ENCODE results near the gene ASIP. TPM values are rescaled to one million over a fixed set of nuclear protein-coding genes. Genes with fewer than 3 reads are reported as not detected.
"Not testable (repeated sequence)": the region's sequence is repeated elsewhere in the genome, so short reads cannot be mapped to it uniquely, and the experiment has no call there.

Gene ASIP
- total RNA-seq, 1 donor from 2014 or later: not detected

DNA sequence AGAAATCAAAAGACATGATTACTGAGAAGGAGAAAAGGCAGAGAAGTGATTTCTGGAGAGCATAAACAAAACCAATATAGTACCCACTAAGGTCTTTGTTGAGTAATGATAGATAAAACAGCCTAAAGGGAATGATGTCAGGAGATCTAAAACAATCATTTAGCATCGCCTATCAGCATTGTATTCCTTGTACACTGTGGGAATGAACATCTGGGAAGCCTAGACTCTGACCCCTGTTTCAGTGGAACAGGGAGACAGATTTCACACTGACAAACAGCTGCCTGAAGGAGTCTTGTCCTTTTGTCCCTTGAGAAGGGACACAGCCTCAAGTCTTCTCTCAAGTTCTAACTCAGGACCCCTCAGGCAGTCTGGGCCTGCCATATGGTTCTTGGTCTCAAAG lies 1.7 kb downstream of the ASIP start:
- intact Hi-C loops (cut with micrococcal nuclease): no loop called here

- intact Hi-C loops (cut with micrococcal nuclease): no loop called here
These were observed 2.2 kb downstream of the ASIP start for GRCh38 chr20:34243377-34243776.

DNA sequence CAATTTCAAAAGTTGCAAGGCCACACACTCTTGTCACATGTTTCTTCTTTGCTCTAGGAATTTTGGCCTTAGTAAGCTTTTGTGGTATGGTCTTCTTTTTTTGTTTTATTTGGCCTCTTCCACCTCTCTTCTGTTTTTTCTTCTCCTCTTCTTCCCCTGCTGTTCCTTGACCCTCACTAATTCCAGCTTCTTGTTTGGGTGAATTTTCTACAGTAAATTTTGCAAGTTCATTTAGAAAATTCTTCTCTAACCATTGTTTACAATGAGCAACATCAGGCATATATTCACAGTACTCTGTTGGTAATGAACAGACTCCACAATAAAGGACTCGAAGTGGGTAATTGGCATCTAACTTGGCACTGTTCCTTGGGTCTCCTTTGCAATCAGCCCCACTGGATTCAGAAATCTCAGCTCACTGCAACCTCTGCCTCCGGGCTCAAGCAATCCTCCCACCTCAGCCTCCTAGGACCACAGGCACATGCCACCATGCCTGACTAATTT lies 5.0 kb downstream of the ASIP start:
- intact Hi-C loops (cut with micrococcal nuclease): no loop called here

GRCh38 chr20:34249291-34249690 lies 8.1 kb downstream of the ASIP start:
- intact Hi-C loops (cut with micrococcal nuclease): no loop called here

- intact Hi-C loops (cut with micrococcal nuclease): no loop called here
These were observed 8.8 kb downstream of the ASIP start for GRCh38 chr20:34250005-34250404.

DNA sequence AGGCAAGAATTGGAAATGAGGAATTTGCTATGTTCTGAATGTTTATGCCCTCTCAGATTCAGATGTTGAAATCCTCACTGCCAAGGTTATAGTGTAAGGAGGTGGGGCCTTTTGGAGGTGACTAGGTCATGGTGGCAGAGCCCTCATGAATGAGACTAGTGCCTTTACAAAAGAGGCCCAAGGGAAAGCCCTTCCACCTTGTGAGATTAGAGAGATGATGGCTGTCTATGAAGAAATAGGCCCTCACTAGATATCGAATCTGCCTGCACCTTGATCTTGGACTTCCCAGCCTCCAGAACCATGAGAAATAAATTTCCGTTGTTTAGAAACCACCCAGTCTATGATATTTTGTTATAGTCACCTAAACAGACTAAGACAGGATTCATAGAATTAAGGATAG lies 10.4 kb downstream of the ASIP start:
- intact Hi-C loops (cut with micrococcal nuclease): no loop called here

DNA sequence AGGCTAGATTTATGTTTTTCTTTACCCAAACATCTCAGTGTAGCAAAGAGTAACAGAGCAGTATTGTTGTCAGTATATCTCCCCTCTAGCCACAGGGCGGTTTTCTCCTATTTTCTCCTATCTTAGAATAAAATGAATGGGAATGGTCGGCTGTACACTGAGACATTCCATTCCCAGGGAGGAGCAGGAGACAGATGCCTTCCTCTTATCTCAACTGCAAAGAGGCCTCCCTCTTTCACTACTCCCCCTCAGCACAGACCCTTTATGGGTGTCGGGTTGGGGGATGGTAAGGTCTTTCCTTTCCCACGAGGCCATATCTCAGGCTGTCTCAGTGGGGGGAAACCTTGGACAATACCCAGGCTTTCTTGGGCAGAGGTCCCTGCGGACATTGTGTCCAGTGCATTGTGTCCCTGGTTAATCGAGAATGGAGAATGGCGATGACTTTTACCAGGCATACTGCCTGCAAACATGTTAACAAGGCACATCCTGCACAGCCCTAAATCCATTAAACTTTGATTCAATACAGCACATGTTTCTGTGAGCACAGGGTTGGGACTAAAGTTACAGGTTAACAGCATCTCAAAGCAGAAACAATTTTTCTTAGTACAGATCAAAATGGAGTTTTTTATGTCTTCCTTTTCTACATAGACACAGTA lies 11.3 kb downstream of the ASIP start:
- intact Hi-C loops (cut with micrococcal nuclease): not testable (repeated sequence)

DNA sequence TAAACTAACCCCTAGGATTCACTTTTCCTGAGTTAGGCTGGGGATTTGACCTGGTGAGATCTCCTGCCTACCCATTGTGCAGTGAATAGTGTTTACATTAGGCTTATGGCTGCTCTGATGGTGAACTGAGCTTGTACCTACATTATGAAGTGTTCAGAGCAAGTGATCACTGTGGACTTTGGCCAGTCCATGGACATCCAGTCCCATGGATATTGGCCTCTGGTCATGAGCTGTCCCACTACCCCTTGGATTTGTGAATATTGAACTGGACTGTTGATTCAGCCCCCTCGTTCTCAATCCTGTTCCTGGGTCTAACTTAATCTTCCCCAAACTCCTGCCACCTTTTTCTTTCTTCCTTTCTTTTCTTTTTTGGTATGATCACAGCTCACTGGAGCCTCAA lies 13.8 kb downstream of the ASIP start:
- intact Hi-C loops (cut with micrococcal nuclease): no loop called here

GRCh38 chr20:34256629-34257124 lies 15.5 kb downstream of the ASIP start:
- intact Hi-C loops (cut with micrococcal nuclease): no loop called here

DNA sequence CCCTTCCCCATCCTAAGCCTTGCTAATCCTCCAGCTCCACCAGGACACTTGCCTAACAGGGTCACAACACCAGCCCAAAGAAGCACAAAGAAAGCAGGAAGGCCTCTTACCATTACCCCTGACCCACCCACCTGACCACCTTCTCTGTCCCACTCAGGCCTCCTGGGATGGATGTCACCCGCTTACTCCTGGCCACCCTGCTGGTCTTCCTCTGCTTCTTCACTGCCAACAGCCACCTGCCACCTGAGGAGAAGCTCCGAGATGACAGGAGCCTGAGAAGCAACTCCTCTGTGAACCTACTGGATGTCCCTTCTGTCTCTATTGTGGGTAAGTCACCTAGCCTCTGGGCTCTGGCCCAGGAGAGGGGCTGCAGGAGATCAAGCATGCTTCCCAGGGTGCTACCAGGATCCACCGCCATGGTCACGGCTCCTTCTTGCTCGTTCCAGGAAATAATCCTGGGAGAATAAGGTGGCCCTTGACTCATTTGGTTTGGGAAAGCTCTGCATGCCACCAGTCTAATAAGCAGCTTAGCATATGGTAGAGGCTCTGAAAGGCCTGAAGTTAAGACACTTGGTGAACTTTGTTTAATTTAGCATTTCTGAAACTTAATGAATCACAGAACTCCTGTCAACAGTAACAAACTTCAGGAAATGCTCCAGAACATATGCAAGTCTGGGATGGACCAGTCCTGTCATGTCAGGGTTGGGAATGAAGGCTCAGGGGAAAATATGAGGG lies 19.2 kb downstream of the ASIP start:
- intact Hi-C loops (cut with micrococcal nuclease): no loop called here

DNA sequence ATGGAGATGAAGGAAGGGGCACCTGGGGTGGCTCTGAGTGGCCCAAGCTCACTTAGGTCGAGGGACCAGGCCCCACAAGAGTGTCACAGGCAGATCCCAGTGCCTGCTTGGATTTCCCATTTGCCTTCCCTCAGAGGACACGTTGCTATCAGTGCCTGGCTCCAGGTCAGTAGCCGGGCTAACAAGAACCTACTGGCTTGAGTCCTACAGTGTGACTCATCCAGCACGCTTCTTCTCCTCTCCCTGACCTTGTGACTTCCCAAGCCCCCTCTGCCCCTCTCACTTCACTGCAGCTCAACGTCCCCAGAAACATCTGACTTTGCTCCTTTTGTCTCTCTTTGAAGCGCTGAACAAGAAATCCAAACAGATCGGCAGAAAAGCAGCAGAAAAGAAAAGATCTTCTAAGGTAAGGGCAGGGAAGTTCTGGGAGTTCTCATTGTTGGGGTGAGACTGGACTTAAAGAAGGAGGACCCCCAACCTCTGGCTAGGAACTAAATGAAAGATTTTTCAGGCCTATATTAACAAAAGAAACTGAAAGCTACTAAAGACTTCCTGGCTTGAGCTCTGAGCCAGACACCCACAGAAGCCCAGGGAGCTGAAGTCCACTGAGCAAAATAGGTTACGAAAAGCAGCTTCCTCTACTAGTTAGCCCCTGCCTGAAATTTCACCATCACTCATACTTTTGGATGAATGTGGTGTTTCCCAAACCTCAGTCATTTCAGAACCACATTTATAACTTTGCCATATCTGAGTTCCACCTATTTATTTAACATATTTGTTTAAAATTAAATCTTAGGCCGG lies 21.5 kb downstream of the ASIP start:
- intact Hi-C loops (cut with micrococcal nuclease): no loop called here

GRCh38 chr20:34263468-34263867 lies 22.2 kb downstream of the ASIP start:
- intact Hi-C loops (cut with micrococcal nuclease): not testable (repeated sequence)

DNA sequence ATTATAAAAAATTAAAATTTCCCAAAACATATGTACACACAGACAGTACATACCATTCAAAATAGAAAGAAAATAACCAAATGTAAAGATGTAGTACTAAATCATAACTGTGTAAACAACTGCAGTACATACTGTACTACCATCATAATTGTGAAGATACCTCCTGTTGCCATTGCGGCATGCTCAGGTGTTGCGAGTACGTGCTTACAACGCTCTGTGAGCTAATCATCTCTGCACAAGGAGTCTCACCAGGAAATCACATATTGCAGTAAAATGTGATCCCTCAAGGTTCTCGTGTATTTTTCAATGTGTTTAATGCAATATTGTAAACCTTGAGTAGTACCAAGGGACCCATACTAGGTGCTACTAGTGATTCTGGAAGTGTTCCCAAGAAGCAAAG lies 22.9 kb downstream of the ASIP start:
- intact Hi-C loops (cut with micrococcal nuclease): no loop called here

- intact Hi-C loops (cut with micrococcal nuclease): no loop called here
These were observed 26.9 kb downstream of the ASIP start for GRCh38 chr20:34268145-34268544.

DNA sequence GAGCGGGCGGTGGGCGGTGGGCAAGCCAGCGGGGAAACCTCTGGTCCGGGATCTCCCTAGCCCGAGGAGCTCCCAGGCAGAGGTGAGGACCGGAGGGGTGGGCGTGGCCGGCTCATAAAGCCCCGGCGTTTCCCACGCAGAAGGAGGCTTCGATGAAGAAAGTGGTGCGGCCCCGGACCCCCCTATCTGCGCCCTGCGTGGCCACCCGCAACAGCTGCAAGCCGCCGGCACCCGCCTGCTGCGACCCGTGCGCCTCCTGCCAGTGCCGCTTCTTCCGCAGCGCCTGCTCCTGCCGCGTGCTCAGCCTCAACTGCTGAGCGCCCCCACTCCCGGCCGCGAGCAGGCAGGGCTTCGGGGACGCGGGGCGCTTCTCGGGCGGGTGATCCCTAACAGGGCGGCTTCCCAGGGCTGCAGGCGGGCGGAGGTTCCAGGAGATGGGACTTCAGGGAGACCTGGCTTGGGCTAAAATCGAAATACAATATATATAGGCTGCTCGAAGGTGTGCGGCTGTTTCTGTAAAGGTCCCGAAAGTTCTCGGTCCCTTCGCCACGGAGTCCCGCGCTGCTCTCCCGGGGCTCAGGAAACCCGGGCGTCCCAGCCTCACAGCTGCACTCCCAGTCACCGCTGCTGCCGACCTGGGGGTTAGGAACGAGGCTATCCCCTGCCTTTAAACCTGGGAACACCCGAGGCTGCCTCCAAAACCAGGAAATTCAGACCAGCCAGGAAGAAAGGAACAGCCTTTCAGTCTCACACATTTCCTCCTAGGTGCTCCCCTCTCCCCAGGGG lies 27.8 kb downstream of the ASIP start:
- intact Hi-C loops (cut with micrococcal nuclease): no loop called here

DNA sequence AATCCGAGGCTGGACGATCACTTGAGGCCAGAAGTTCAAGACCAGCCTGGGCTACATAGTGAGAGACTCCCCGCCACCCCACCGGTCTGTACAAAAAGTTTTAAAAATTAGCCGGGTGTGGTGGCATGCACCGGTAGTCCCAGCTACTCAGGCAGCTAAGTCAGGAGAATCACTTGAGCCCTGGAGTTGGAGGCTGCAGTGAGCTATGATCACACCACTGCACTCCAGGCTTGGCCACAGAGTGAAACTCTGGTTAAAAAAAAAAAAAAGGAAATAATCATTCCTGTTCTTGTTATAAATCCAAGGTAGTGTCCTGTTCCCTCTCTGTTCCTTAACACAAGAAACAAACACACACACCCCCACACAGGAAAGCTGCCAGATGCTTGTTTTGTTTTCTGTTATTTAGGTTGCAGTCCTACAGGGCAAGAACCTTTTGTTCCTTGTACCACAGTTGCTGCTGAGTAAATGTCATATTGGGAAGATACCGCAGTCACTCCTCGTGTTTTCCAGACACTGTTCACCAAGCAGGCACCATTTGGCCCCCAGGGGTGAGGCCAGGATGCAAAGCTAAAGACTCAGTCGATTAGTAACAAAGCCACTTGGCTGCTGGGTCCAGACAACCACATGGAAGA lies 28.9 kb downstream of the ASIP start:
- intact Hi-C loops (cut with micrococcal nuclease): no loop called here

GRCh38 chr20:34271956-34272355 lies 30.7 kb downstream of the ASIP start:
- intact Hi-C loops (cut with micrococcal nuclease): no loop called here

DNA sequence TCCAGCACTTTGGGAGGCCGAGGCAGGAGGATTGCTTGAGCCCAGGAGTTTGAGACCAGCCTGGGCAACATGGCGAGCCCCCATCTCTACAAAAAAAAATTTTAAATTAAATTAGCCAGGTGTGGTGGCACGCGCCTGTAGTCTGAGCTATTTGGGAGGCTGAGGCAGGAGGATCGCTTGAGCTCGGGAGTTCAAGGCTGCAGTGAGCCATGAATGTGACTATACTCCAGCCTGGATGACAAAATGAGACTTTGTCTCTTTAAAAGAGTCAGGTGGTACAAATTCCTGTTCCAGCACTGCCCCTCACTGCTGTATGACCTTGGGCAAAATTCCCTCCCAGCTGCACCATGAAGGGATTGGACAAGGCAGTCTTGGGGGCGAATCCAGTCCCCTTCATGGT lies 33.5 kb downstream of the ASIP start:
- intact Hi-C loops (cut with micrococcal nuclease): no loop called here

DNA sequence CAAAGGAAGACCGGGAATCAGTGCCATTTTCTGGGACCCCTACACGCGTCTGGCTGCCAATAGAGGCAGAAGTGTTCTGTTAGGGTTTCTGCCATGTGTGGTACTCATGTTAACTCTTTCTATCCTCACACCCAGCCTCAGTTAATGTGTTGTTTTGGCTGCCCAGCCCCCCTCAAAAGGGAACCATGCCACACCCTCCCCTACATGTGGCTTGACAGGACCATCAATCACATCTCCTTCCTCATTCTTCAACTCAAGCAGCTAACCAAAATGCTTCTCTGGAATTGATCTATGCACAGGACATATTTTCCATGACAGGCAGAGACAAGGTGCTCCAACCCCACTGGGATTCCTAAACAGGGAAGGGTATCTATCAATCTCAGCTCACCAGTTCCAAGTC lies 40.0 kb downstream of the ASIP start:
- intact Hi-C loops (cut with micrococcal nuclease): no loop called here

GRCh38 chr20:34282041-34282440 lies 40.8 kb downstream of the ASIP start:
- intact Hi-C loops (cut with micrococcal nuclease): no loop called here

DNA sequence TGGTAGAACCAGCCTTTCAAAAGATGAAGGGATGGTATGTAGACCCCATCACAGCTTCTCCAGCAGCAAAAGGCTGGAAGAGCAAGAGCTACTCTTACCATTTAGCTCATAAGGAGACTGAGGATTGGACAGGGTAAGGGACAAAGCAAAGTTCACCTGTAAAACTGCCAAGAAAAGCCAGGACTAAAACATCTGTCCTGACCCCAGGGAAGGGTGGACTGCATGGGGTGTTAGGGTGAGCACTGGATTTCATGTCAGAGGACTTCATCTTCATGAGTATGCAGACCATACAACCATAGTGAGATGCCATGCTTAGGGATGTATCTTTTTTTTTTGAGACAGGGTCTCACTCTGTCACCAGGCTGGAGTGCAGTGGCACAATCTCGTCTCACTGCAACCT lies 42.6 kb downstream of the ASIP start:
- intact Hi-C loops (cut with micrococcal nuclease): no loop called here

Measured in T-helper 1 cell treated with Interleukin-12 subunit alpha and Interleukin-12 subunit beta and Interleukin-4 antibody, amounts not matched to agents 30 ng/mL and 1 ng/mL, for 36 hours (primary cell).